IPS DF 4.7 (cell line): Measurements from ENCODE around the gene ASXL1.
"Not testable (repeated sequence)": the region's sequence is repeated elsewhere in the genome, so short reads cannot be mapped to it uniquely, and the experiment has no call there.

ENCODE experiments used
- DNase-seq: peaks from one replicate; pipeline ENCODE4 v3.0.0-alpha.2; 2013; ENCODE audit warnings: low spot score; ENCODE audit errors: extremely low read depth

The ASXL1 gene

GRCh38 chr20:32360333-32360634 lies 2.2 kb downstream of the ASXL1 start:
- no peak for DNase-seq

DNA sequence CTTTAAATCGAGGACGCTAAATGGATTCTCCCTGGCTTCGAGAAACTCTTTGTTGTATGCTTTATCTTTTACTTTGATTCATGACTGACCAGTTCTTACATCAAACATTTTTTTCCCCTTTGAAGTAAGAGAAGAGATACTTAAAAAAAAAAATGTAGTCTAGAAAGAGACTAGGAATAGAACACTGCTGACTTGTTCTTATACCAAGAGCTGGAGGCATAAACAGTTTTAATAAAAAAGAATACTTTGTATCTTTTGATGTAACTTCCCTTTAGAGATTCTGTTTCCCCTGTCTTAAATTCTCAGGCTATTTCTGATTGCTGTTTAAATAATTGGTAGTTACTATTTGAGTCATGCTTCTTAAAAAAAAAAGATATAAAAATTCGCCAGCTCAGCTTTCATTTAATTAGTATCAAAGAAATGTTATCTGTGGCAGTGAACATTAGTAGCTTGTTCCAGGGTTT lies 4.8 kb downstream of the ASXL1 start:
- no peak for DNase-seq

GRCh38 chr20:32363492-32363891 lies 5.4 kb downstream of the ASXL1 start:
- DNase-seq = no peak

GRCh38 chr20:32364554-32365208 lies 6.5 kb downstream of the ASXL1 start:
- no peak for DNase-seq

DNA sequence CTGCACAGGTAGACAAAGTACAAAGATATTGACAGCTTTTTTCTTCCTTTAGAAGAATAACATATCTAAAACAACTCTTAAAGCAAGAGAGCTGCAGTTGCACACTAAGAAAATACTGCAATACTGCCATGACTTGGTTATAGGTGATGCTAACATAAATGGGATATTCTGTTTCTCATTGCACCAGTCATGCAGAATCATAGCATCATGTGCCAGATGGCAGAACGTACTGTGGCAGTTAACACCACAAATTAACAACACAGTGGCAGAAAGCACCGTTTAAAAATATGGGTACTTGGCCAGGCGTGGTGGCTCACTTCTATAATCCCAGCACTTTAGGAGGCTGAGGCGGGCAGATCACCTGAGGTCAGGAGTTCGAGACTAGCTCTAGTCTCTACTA lies 7.4 kb downstream of the ASXL1 start:
- DNase-seq = no peak

DNA sequence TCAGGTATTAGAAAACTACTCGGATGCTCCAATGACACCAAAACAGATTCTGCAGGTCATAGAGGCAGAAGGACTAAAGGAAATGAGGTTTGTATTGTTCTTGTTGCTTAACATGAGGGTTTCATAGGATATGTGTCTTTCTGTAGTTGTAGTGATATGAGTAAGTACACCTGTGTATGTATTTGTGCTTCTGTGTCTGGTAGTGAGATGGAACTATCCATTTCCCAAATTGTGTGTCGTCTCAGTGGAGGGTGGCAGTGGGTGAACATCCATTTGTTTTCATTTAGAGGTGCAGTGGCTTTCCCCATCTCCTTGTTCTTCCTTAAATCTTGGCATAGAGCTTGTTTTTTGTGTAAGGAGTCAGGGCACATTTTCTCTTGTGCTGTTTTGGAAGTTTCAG lies 8.2 kb downstream of the ASXL1 start:
- no peak for DNase-seq

- no peak for DNase-seq
Measured at GRCh38 chr20:32368323-32368722, 10.2 kb downstream of the ASXL1 start.

DNA sequence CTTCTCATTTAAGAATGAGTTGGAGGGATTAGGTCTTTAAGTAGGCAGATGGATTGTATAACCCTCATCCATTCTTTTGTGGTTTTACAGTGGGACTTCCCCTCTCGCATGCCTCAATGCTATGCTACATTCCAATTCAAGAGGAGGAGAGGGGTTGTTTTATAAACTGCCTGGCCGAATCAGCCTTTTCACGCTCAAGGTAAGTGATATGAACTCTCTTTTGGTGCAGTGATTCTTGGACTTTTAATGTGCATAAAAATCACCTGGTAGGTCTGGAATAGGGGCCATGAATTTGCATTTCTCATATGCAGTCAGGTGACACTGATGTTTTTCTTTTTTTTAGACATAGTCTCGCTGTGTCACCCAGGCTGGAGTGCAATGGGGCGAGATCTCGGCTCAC lies 10.8 kb downstream of the ASXL1 start:
- DNase-seq = no peak

DNA sequence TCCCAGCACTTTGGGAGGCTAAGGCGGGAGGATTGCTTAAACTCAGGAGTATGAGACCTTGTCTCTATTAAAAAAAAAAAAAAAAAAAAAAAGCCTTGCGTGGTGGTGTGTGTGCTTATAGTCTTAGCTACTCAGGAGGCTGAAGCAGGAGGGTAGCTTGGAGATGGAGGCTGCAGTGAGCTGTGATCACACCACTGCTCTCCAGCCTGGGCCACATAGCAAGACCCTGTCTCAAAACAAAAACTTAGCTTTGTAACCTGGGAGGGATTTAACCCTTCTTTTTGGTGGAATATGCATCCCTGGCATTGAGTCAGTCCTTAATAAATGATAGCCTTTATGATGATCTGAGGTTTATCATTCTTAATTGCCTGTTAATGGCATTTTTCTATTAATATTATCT lies 12.8 kb downstream of the ASXL1 start:
- DNase-seq = no peak

DNA sequence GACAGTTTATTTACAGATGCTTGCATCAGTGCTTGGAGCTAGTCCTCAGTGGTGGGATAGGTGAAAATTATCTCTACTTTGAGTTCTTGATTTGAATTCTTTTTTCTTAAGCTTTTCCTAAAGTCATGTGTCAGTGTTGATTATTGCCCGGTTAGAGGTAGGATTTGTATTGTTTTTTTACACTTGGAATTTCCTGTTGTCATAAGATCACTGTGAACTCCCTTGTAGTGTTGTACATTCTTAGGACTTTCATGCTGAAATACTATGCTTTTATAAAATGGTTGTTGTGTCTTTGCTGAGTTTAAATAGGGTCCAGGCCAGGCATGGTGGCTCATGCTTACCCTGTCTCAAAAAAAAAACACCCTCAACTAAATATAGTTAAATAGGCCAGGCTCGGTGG lies 20.3 kb downstream of the ASXL1 start:
- DNase-seq = no peak

DNA sequence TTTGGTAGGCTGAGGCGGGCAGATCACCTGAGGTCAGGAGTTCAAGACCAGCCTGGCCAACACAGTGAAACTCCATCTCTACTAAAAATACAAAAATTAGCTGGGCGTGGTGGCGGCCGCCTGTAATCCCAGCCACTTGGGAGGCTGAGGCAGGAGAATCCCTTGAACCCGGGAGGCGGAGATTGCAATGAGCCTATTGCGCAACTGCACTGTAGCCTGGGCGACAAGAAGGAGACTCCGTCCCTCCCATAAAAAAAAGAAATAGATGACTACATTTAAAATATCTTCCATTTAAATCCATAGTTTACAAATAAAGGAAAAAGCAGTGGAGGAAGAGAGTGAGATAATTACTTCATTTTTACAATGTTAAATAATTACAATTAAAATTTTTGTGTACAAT lies 21.9 kb downstream of the ASXL1 start:
- DNase-seq = not testable (repeated sequence)

DNA sequence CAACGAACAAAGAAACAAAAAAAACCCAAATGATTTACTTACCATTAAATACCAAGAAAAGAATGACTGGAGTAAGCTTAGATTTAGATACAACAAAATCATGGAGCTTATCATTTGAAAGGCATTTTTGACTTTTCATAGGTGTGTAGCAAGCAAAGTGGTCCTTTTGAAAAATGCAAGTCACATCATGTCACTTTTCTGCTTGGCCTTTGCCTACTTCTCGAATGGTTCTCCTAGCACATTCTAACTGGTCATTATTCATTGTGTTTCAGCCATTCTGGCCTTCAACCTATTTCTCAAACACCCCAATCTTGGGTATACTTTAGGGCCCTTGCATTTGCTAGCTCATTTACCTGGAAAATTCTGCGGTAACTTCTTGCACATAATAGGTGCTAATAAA lies 22.6 kb downstream of the ASXL1 start:
- DNase-seq = no peak

GRCh38 chr20:32382102-32382950 lies 24.2 kb downstream of the ASXL1 start:
- DNase-seq = no peak

- DNase-seq = not testable (repeated sequence)
Measured at GRCh38 chr20:32383441-32383840, 25.3 kb downstream of the ASXL1 start.

DNA sequence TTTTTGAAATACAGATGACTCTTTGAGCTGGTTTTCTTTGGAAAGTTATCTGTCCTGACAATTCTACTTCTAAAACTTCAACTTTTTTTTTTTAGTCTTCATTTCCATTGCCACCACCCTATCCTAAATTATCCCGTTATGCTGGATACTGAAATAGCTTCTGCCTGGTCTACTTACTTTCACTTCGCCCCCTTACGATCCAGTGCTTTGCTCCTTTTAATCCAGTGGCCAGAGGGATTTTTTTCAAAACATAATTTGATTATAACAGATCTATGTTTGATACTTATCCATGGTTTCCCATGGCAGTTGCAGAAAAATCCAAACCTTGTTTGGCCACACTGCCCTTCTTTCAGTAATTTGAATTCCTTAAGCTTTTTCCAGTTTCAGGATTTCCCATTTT lies 27.4 kb downstream of the ASXL1 start:
- DNase-seq = no peak

DNA sequence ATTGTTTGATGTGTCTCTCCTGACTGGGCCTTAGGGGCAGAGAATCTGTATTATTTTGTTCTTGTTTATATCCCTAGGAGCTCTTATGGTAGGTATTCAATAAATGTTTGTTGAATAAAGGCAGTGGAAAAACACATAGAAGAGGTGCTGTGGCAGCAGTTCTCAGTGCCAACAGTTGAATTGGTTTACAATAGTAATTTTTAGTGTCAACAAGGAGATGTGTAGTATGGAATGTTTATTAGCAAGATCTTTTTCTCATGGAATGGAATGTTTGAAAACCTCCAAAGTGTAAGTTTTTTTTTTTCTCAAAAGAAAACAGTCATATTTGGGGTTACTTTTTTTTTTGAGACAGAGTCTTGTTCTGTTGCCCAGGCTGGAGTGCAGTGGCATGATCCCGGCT lies 28.0 kb downstream of the ASXL1 start:
- DNase-seq = no peak

- no peak for DNase-seq
Measured at GRCh38 chr20:32387252-32387651, 29.1 kb downstream of the ASXL1 start.

- no peak for DNase-seq
Measured at GRCh38 chr20:32391003-32391402, 32.9 kb downstream of the ASXL1 start.

DNA sequence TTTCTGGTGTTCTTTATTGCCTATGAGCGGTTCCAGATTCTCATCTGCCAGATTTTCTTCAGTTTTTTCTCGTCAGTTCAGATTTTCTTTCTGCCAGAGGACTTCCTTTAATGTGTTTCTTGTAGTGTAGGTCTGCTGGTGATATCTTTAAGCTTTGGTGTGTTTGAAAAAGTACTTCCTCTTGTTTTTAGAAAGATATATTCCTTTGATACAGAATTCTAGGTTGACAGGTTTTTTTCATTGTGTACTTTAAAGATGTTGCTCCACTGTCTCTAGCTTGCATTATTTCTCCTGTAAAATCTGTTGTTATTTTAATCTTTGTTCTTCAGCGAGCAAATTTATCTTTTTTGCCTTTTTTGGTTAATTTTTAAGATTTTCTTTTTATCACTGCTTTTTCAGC lies 36.9 kb downstream of the ASXL1 start:
- no peak for DNase-seq

DNA sequence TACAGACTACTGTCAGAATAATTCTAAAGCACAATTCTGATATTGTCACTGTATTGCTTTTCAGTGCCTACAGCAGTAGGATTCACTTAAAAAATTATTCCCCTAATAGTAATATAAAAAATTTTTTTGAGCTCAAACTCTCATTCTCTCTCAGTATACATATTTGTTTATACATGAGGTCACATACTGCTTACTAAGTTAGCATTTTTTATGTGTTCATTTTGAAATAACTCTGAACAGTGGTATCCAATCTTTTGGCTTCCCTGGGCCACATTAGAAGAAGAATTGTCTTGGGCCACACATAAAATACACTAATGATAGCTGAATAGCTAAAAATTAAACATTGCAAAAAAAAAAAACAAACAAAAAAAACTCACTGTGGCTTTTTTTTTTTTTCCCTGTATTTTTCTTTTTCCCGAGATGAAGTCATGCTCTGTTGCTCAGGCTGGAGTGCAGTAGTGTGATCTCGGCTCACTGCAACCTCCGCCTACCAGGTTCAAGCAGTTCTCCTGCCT lies 38.6 kb downstream of the ASXL1 start:
- no peak for DNase-seq

DNA sequence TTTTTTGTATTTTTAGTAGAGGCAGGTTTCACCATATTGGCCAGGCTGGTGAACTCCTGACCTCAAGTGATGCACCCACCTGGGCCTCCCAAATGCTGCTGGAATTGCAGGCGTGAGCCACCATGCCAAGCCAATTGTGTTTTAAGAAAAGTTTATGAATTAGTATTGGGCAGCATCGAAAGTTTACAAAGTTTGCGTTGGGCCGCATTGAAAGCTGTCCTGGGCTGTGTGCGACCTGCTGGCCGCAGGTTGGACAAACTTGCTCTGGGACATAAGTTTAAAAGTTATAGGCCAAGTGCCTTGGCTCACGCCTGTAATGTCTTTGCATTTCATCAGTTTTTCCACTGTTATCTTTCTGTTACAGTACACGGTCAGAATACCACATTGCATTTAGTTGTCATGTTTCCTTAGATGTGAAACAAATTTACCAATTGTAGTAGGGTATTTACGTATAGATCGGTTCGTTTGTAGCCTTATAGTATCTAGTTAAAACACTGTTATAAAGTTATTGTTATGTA lies 39.5 kb downstream of the ASXL1 start:
- no peak for DNase-seq

GRCh38 chr20:32400476-32400875 lies 42.3 kb downstream of the ASXL1 start:
- DNase-seq = no peak

DNA sequence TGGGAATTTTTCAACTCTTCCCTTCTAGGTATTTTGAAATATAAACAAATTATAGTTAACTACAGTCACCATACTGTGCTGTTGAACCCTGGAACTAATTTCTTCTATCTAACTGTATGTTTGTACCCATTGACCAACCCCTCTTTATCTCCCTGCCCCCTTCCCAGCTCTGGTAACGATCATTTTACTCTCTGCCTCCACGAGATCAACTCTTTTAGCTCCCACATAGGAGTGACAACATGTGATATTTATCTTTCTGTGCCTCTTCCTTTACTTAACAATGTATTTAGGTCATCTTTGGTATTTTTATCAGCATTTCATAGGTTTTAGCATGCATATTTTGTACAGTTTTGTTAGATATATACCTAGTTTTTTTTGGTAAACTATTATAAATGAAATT lies 45.9 kb downstream of the ASXL1 start:
- no peak for DNase-seq
